ENCODE results near the gene PRKG1.

Gene PRKG1

DNA sequence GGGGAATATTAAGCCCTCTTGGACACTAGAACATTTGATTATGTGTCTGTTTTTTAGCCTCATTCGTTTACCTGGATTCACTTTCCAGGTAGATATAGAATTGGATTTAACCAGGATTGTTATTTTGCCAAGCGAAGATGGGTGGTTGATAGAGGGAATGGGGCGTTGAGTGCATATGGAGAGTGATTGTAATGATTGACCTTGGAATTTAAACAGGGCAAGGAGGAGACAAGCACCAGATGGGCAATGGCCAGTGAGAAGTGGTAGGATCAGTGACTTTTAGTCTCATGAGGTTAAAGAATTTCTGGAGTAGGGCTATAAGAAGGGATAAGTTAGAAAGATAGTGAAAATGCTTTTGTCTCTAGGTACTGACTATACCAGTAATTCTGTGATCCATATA lies 836.3 kb downstream of the PRKG1 start:
- DNase-seq, result no peak

DNA sequence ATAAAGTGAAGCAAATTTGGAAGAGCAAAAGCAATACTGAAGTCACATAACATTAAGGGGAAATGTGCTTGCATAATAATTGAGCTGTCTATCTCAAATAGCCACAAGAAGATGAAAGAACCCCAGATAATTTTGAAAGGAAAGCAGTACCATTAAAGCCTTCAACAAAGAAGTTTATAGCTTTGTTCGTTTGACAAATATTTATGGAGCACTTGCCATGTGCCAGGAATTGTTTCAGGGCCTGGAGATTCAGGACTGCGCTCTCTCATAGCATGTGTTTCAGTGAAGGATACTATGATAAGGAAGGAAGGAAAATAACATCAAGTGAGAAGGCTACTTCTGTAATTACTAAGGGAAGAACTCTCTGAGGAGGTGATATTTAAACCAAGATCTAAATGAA lies 837.4 kb downstream of the PRKG1 start:
- DNase-seq, result no peak

- no peak for DNase-seq
Measured at GRCh38 chr10:51915031-51915542, 840.8 kb downstream of the PRKG1 start.

GRCh38 chr10:51918440-51918839 lies 844.2 kb downstream of the PRKG1 start:
- no peak for DNase-seq

DNA sequence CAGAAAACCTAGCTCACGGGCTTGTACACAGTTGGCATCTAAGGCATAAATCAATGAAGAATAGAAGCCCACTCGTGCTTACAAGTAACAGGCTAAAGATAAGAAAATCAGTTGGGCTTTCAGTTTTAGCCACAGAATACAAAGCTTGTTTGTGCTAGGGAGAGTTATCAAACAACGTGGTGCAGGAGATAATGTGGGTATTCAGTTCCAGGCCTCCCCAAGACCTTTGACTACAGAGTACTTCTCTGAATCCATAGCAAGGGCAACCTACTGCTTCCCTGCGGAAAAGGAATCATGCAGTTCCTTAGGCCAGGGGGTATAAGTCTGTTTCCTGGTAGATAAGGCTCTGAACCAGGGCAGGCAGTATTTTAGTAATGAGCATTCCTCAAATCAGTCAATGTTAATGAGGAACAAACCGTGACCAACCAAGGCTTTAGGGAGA lies 844.6 kb downstream of the PRKG1 start:
- no peak for DNase-seq

DNA sequence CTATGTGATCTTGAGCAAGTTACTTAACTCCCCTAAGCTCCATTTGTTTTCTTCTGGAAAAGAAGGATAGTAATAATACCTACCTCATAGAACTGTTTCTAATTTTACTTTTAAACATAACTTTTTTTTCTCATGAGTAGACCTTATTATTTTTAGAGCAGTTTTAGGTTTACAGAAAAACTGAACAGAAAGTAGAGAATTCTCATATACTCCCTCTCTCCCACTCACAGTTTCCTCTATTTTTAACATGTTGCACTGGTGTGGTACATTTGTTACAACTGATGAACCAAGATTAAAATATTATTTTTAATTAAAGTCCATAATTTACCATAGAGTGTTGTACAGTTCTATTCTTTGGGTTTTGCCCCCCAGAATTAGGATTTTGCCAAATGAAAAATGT lies 846.4 kb downstream of the PRKG1 start:
- DNase-seq, result no peak

- no peak for DNase-seq
Measured at GRCh38 chr10:51924359-51924758, 850.1 kb downstream of the PRKG1 start.

GRCh38 chr10:51926337-51926736 lies 852.0 kb downstream of the PRKG1 start:
- no peak for DNase-seq

- DNase-seq, result no peak
Measured at GRCh38 chr10:51928162-51928561, 853.9 kb downstream of the PRKG1 start.

DNA sequence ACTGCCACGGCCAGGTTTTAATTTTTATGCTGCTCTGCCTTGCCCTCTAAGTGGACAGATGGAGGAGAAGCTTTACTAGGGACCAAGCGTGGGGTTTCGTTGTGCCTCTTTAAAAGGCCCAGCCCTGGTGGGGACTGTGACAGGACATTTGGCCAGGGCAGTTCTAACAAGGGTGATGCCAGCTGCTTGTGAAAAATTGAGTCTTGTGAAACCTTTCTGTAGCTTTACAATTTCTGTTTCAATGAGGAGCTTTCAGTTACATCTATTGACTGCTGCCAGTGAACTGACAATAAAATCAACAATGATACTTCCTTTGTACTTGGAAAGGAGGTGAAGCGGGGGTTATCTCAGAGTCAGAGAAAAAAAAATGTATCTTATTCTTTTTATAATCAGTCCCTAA lies 858.2 kb downstream of the PRKG1 start:
- no peak for DNase-seq

- no peak for DNase-seq
Measured at GRCh38 chr10:51934373-51934772, 860.1 kb downstream of the PRKG1 start.

GRCh38 chr10:51935341-51935740 lies 861.1 kb downstream of the PRKG1 start:
- DNase-seq, result no peak

GRCh38 chr10:51937308-51938140 lies 863.2 kb downstream of the PRKG1 start:
- DNase-seq, result no peak

- no peak for DNase-seq
Measured at GRCh38 chr10:51950371-51950995, 876.2 kb downstream of the PRKG1 start.

GRCh38 chr10:51950996-51951555 lies 876.8 kb downstream of the PRKG1 start:
- no peak for DNase-seq

GRCh38 chr10:51951601-51952000 lies 877.3 kb downstream of the PRKG1 start:
- DNase-seq, result no peak

DNA sequence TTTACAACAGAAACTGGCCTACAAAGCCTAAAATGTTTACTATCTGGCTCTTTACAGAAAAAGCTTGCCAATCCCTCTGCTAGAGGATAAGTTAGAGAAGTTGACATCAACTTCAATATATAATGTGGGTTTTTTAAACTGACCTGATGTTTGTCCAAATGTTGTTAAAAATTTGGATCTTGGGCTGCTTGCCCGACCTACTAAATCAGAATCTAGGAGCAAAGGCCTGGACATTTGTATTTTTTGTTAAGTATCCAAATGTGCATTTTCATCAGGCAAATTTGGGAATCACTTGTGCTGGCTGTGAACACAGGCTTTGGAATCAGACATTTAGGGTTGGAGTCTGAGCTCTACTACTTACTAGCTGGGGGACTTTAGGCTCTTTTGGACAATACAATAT lies 877.8 kb downstream of the PRKG1 start:
- no peak for DNase-seq

GRCh38 chr10:51955696-51956095 lies 881.4 kb downstream of the PRKG1 start:
- DNase-seq, result no peak

- no peak for DNase-seq
Measured at GRCh38 chr10:51956822-51957221, 882.5 kb downstream of the PRKG1 start.

DNA sequence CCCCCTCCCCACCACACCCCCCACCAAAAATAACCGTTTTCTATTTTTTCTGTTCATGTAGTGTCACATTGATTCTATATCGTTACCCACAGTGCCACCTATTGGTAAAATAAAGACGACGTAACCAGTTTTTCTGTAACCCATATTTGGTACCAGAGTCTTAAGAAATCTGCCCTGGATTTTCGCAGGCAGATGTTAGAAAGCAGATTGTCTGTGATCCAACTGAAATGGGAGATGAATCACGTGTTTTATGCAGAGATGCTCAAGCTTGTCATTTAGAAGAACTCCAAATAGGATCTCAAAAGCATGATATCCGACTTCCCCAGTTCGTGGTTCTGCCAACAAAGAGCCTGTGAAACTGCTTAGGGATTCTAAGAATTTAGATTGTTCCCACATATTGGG lies 886.2 kb downstream of the PRKG1 start:
- DNase-seq, result peak in 1 of 2 donors; percentile 21

DNA sequence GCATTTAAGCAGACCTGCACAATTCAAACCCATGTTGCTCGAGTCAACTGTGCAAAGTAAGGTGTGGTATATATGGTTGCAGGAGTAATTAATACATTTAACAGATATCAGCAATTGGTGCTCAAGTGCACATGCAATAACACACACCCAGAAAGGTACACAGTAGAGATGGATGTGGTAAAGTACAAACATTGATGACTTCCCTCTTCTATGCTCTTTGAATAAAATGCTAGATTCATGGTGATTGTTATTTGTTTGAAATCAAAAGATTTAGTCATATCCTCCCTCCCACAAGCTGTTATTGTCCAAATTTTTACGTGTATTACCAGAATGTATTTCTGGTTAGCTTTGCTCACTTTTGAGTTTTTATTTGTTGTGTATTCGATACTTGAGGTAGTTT lies 887.1 kb downstream of the PRKG1 start:
- DNase-seq, result no peak

DNA sequence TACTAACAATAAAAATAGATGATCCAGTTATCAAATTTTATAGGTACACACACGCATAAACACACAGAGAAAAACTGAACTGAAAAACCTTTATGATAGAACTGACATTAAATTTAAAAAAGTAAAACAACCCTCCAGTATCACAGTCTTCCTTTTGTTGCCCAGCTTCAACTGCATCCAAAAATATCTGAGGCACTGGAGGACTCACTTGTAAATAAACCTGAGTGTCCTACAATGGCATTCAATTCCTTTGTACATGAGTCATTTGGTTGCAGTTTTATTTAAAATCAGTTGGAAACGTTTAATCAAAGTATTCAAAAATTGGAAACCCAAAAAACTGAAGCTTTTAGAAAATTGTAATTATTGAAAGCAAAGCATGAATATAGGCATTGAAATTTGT lies 890.3 kb downstream of the PRKG1 start:
- no peak for DNase-seq

DNA sequence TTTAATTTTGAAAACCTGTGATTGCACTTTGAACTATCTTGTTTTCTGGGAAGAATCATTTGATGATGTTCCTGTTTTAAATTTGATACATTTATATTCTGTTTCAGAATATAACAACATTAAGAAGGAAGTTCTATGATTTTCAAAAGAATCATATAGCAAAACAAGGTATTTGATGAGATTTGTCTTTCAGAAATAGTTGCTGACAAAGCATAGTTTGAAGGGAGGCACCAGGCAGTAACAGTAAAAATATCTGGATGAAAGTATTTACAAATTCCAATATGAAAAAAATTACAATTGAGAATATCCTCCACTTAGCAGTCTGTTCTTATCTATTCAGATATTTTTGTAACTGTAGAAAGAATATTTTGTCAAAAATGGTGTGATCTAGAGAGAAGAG lies 891.2 kb downstream of the PRKG1 start:
- DNase-seq, result no peak

DNA sequence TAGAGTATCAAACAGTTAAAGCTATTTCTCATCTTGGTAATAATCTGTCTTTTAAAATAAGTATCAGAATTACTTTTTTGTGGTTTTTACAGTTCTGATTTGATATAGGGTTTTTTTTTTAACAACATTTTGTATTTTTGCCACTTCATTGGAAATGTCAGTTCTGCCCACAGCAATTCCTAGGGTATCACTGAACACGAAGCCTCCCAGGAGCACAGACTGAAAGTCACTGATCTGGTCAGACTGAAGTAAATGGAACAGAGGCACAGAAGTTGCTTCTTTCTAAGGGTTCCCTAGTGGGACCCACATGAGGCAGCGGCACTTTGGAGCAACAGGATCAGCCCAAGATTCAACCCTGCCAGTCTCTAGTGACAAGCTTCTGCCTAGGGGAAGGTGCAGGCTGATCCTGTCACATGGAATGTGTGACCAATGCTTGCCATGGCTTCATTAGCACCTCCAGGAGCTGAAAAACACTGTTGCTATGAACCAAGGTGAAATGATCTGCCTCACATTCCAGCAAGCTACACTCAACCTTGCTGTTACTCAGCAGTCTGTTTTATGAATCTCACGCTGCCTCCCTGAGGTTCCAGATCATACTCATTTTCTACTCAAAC lies 898.6 kb downstream of the PRKG1 start:
- DNase-seq, result no peak
